Measurements from ENCODE around the gene PLA2R1.

PLA2R1 gene

GRCh38 chr2:160022162-160022561 is 40.3 kb downstream of the PLA2R1 start:
- H4K20me1 ChIP-seq (ENCODE audit: control insufficient read depth, insufficient read depth, low read depth, low read length): no peaks in the 10 kb centered on the region
- TF ChIP-seq, protein P1, sequence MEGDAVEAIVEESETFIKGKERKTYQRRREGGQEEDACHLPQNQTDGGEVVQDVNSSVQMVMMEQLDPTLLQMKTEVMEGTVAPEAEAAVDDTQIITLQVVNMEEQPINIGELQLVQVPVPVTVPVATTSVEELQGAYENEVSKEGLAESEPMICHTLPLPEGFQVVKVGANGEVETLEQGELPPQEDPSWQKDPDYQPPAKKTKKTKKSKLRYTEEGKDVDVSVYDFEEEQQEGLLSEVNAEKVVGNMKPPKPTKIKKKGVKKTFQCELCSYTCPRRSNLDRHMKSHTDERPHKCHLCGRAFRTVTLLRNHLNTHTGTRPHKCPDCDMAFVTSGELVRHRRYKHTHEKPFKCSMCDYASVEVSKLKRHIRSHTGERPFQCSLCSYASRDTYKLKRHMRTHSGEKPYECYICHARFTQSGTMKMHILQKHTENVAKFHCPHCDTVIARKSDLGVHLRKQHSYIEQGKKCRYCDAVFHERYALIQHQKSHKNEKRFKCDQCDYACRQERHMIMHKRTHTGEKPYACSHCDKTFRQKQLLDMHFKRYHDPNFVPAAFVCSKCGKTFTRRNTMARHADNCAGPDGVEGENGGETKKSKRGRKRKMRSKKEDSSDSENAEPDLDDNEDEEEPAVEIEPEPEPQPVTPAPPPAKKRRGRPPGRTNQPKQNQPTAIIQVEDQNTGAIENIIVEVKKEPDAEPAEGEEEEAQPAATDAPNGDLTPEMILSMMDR (IDR thresholded peaks at IDR 0.05; ENCODE audit: low read depth, low read length, poor library complexity, severe bottlenecking): peak; percentile 66
- TF ChIP-seq EZH2phosphoT487 (IDR thresholded peaks at IDR 0.05; ENCODE audit: borderline replicate concordance, low read length): no peak
- no peak overlapping the region for H3K27ac ChIP-seq (ENCODE audit: low read depth, low read length)
- H3K36me3 ChIP-seq (ENCODE audit: control insufficient read depth, low read length): no peaks in the 10 kb centered on the region
- H3K27me3 ChIP-seq (ENCODE audit: control insufficient read depth, low read length): no peaks in the 10 kb centered on the region; the same call in 1 of the 2 replicates
- H3K4me1 ChIP-seq (ENCODE audit: control insufficient read depth, low read length): no peaks in the 10 kb centered on the region
- no peaks in the 10 kb centered on the region; the same call in 1 of the 2 replicates for H3K9me2 ChIP-seq (replicated peaks; ENCODE audit: control insufficient read depth, low read length)
- H3K9me3 ChIP-seq (ENCODE audit: control insufficient read depth, insufficient read depth, low read length): 0 out of 2 replicates have a peak, but pooled peaks cover 3% of the 10 kb centered on the region
- no peak overlapping the region for H3K4me2 ChIP-seq (ENCODE audit: low read length)
- no peaks in the 10 kb centered on the region for H3F3A ChIP-seq (ENCODE audit: control insufficient read depth, insufficient read depth)
- H3K79me2 ChIP-seq (ENCODE audit: control insufficient read depth, low read length): no peaks in the 10 kb centered on the region
- no peak overlapping the region for H3K4me3 ChIP-seq (ENCODE audit: low read length)

DNA sequence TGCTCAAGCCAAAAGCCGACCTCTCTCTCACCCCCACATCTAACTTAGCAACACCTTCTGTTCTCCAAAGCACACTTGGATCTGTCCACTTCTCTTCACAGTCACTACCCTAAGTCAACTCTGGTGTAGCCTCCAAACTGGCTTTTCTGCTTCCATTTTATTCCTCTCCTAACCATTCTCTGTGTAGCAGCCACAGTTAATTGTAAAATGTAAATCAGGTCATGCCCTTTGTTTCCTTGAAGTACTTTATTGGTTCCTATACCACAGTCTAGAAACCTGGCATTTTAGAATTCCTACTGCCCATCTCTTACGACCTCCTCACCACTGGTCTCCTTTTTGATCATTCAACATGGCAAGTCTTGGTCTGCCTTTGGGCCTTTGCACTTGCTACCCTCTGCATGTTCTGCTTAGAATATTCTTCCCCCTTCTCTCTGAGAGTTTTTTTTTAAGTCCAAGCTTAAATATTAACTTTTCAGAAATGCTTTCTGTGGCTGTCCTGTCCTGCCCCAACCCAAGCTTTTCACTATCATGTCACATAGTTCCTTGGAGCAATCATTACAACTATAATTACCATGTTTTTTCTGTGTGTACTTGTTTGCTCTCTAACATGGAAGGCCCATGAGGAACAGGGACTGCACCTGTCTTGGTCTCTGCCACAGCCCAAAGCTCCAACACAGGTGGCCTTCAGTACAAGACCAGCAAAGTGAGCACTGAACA is 42.9 kb downstream of the PLA2R1 start:
- H3K79me2 ChIP-seq (ENCODE audit: control insufficient read depth, low read length): no peaks in the 10 kb centered on the region
- H3K27ac ChIP-seq (ENCODE audit: low read depth, low read length): no peak overlapping the region
- 0 out of 2 replicates have a peak, but pooled peaks cover 3% of the 10 kb centered on the region for H3K9me3 ChIP-seq (ENCODE audit: control insufficient read depth, insufficient read depth, low read length)
- H3K4me3 ChIP-seq (ENCODE audit: low read length): no peak overlapping the region
- H3F3A ChIP-seq (ENCODE audit: control insufficient read depth, insufficient read depth): no peaks in the 10 kb centered on the region
- H4K20me1 ChIP-seq (ENCODE audit: control insufficient read depth, insufficient read depth, low read depth, low read length): no peaks in the 10 kb centered on the region
- H3K4me2 ChIP-seq (ENCODE audit: low read length): no peak overlapping the region
- TF ChIP-seq EZH2phosphoT487 (IDR thresholded peaks at IDR 0.05; ENCODE audit: borderline replicate concordance, low read length): no peak
- TF ChIP-seq, protein P1 (IDR thresholded peaks at IDR 0.05; ENCODE audit: low read depth, low read length, poor library complexity, severe bottlenecking): no peak
- peaks cover 2% of the 10 kb centered on the region; the same call in 1 of the 2 replicates for H3K27me3 ChIP-seq (ENCODE audit: control insufficient read depth, low read length)
- H3K36me3 ChIP-seq (ENCODE audit: control insufficient read depth, low read length): no peaks in the 10 kb centered on the region
- H3K4me1 ChIP-seq (ENCODE audit: control insufficient read depth, low read length): no peaks in the 10 kb centered on the region
- no peaks in the 10 kb centered on the region; the same call in 1 of the 2 replicates for H3K9me2 ChIP-seq (replicated peaks; ENCODE audit: control insufficient read depth, low read length)

DNA sequence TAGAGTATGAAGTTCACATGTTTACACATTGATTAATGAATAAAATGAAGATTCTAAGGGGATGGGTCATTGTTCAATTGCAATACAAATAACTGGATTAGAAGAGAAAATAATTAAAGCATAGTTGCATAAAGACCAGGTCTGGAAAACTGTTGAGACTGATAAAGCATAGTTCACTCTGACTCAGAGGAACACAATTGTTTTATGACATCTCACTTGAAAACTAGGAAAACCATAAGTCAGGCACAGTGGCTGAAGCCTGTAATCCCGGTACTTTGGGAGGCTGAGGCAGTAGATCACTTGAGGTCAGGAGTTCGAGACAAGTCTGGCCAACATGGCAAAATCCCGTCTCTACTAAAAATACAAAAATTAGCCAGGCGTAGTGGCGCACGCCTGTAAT is 46.7 kb downstream of the PLA2R1 start:
- Histone ChIP-seq H3K27me3 (ENCODE audit: control insufficient read depth, low read length) (peaks cover 5% of the 10 kb centered on the region; the same call in 1 of the 2 replicates), H3K9me3 (ENCODE audit: control insufficient read depth, insufficient read depth, low read length) (no peaks in the 10 kb centered on the region), H3K27ac (ENCODE audit: low read depth, low read length) (no peak overlapping the region), H3K79me2 (ENCODE audit: control insufficient read depth, low read length) (no peaks in the 10 kb centered on the region), H3K9me2 (replicated peaks; ENCODE audit: control insufficient read depth, low read length) (no peaks in the 10 kb centered on the region; the same call in 1 of the 2 replicates), H3K36me3 (ENCODE audit: control insufficient read depth, low read length) (no peaks in the 10 kb centered on the region), H3K4me1 (ENCODE audit: control insufficient read depth, low read length) (no peaks in the 10 kb centered on the region), H3K4me3 (ENCODE audit: low read length) (no peak overlapping the region), H3K4me2 (ENCODE audit: low read length) (no peak overlapping the region), H4K20me1 (ENCODE audit: control insufficient read depth, insufficient read depth, low read depth, low read length) (no peaks in the 10 kb centered on the region), H3F3A (ENCODE audit: control insufficient read depth, insufficient read depth) (no peaks in the 10 kb centered on the region)
- TF ChIP-seq EZH2phosphoT487 (IDR thresholded peaks at IDR 0.05; ENCODE audit: borderline replicate concordance, low read length): no peak
- TF ChIP-seq, protein P1 (IDR thresholded peaks at IDR 0.05; ENCODE audit: low read depth, low read length, poor library complexity, severe bottlenecking): no peak
